Vagina (tissue), 2 donors: ENCODE data around the gene CCSER1.

Experiments used
- POLR2A ChIP-seq, 2 donors: fragments of 450-650 bp; IDR thresholded peaks; one replicate each; pipeline ENCODE4 v1.6.1; 2017; ENCODE audit warnings: antibody characterized with exemption in 2 of 2, mild to moderate bottlenecking in 2 of 2, moderate library complexity in 2 of 2
- POLR2AphosphoS5 ChIP-seq, 2 donors: sonication (generic); formaldehyde crosslinking; IDR thresholded peaks; one replicate each; pipeline ENCODE4 v1.9.0; 2017; ENCODE audit warnings: antibody characterized with exemption in 2 of 2, mild to moderate bottlenecking in 2 of 2, low read depth in 1 of 2; ENCODE audit not compliant: insufficient read depth in 1 of 2

GRCh38 chr4:90606781-90607180 is 479.6 kb downstream of the CCSER1 start:
- TF ChIP-seq POLR2A (IDR thresholded peaks at IDR 0.05), result no peak
- TF ChIP-seq POLR2AphosphoS5 (IDR thresholded peaks at IDR 0.05; ENCODE audit: insufficient read depth in 1 of 2, low read depth in 1 of 2), result no peak
